Left lobe of liver (tissue), 2 donors: Measurements from ENCODE around the gene TACC2. TPM values are rescaled to one million over a fixed set of nuclear protein-coding genes. Genes with fewer than 3 reads are reported as not detected.

Source experiments
- ATAC-seq: fragments of 200-7000 bp; cut with Tn5 transposase; one replicate; pipeline ENCODE4 v1.9.1; 2020; ENCODE audit warnings: mild to moderate bottlenecking, moderate library complexity
- DNase-seq: peaks from one replicate; pipeline ENCODE4 v3.0.0-alpha.2; 2020; ENCODE audit warnings: low spot score
- total RNA-seq: library from RNA; stranded (reverse); gene quantifications from one replicate; pipeline ENCODE4 v1.2.1, GENCODE V29; 2021
- donor health status: DM: no; HTN: no; CAD: no; lungs with moderate emphysema.
- donor health status: DM: no; HTN: yes; CAD: no.

TACC2 gene
- total RNA-seq, 1 donor from 2014 or later: 21.5 TPM

- no peak for ATAC-seq
- DNase-seq: no peak
Observed at GRCh38 chr10:122159141-122159970, 170.4 kb downstream of the TACC2 start.

- DNase-seq (no peak), ATAC-seq (no peak)
Observed at GRCh38 chr10:122161795-122162194, 172.8 kb downstream of the TACC2 start.

GRCh38 chr10:122162671-122163173 lies 173.8 kb downstream of the TACC2 start:
- DNase-seq (peak; percentile 88), ATAC-seq (peak; percentile 82)

- DNase-seq (no peak), ATAC-seq (peak; percentile 20)
Observed at GRCh38 chr10:122163174-122164022, 174.4 kb downstream of the TACC2 start.

- ATAC-seq: peak; percentile 6
- no peak for DNase-seq
Observed at GRCh38 chr10:122164023-122164601, 175.1 kb downstream of the TACC2 start.

GRCh38 chr10:122164815-122165483 lies 176.0 kb downstream of the TACC2 start:
- ATAC-seq: peak; percentile 75
- DNase-seq: peak; percentile 87

GRCh38 chr10:122165484-122166276 lies 176.7 kb downstream of the TACC2 start:
- no peak for ATAC-seq
- no peak for DNase-seq

- ATAC-seq: no peak
- DNase-seq: no peak
Observed at GRCh38 chr10:122168101-122168500, 179.1 kb downstream of the TACC2 start.

- DNase-seq (no peak), ATAC-seq (no peak)
Observed at GRCh38 chr10:122168598-122169394, 179.8 kb downstream of the TACC2 start.

GRCh38 chr10:122170802-122171201 lies 181.8 kb downstream of the TACC2 start:
- ATAC-seq (no peak), DNase-seq (no peak)

GRCh38 chr10:122171302-122172075 lies 182.5 kb downstream of the TACC2 start:
- DNase-seq (no peak), ATAC-seq (no peak)

- DNase-seq (no peak), ATAC-seq (no peak)
Observed at GRCh38 chr10:122172361-122173008, 183.5 kb downstream of the TACC2 start.

- no peak for DNase-seq
Observed at GRCh38 chr10:122173337-122173736, 184.4 kb downstream of the TACC2 start.

GRCh38 chr10:122173766-122174435 lies 184.9 kb downstream of the TACC2 start:
- peak; percentile 23 for ATAC-seq

More at GRCh38 chr10:122173337-122173736, 184.4 kb downstream of the TACC2 start:
- ATAC-seq: no peak

GRCh38 chr10:122176232-122177213 lies 187.6 kb downstream of the TACC2 start:
- DNase-seq: no peak
- peak; percentile 90 for ATAC-seq

More at GRCh38 chr10:122173766-122174435, 184.9 kb downstream of the TACC2 start:
- DNase-seq: no peak

GRCh38 chr10:122178655-122179054 lies 189.7 kb downstream of the TACC2 start:
- ATAC-seq: no peak
- no peak for DNase-seq
